Measurements from ENCODE around the gene ADAM10. TPM values are rescaled to one million over a fixed set of nuclear protein-coding genes. Genes with fewer than 3 reads are reported as not detected.

ADAM10 gene
- total and polyA plus RNA-seq, 11 donors = 8.4 to 128 (median 67.0) TPM

GRCh38 chr15:58702233-58702632, 47.3 kb downstream of the ADAM10 start:
- intact Hi-C loops (cut with DNase I) = no loop called here
- 93 to 97% (median 96%) methylated on average over 2 of the region's 2 CpGs for WGBS, 4 donors
- peaks cover 0 to 28% (median 6%) of the 10 kb centered on the region in 12 donors for H3K4me1 ChIP-seq
- H3K36me3 ChIP-seq = peaks cover 0 to 13% (median 4%) of the 10 kb centered on the region in 9 donors
- DNase-seq (no peak), ATAC-seq (no peak)
- TF ChIP-seq CTCF (IDR thresholded peaks at IDR 0.05) = no peak
- TF ChIP-seq POLR2A (IDR thresholded peaks at IDR 0.05) = no peak
- H3K27me3 ChIP-seq = no peaks in the 10 kb centered on the region
- no peak overlapping the region for H3K27ac ChIP-seq
- H3K9me3 ChIP-seq = peaks cover 0 to 25% (median 9%) of the 10 kb centered on the region in 12 donors
- no peak overlapping the region for H3K4me3 ChIP-seq

GRCh38 chr15:58701376-58701775, 48.1 kb downstream of the ADAM10 start:
- TF ChIP-seq POLR2A (IDR thresholded peaks at IDR 0.05) (no peak), CTCF (IDR thresholded peaks at IDR 0.05) (no peak)
- H3K27ac ChIP-seq = no peak overlapping the region
- H3K36me3 ChIP-seq = peaks cover 0 to 13% (median 4%) of the 10 kb centered on the region in 9 donors
- intact Hi-C loops (cut with DNase I) = no loop called here
- ATAC-seq (no peak), DNase-seq (no peak)
- no peaks in the 10 kb centered on the region for H3K27me3 ChIP-seq
- no peak overlapping the region for H3K4me3 ChIP-seq
- peaks cover 0 to 28% (median 6%) of the 10 kb centered on the region in 12 donors for H3K4me1 ChIP-seq
- WGBS, 4 donors = 79 to 88% (median 82%) methylated on average over 4 of the region's 4 CpGs
- H3K9me3 ChIP-seq = peaks cover 0 to 25% (median 9%) of the 10 kb centered on the region in 12 donors

GRCh38 chr15:58699769-58700168, 49.7 kb downstream of the ADAM10 start:
- no peak overlapping the region for H3K27ac ChIP-seq
- ATAC-seq (no peak), DNase-seq (no peak)
- intact Hi-C loops (cut with DNase I) = loop anchor here in 2 of 10 donors (5.0 to 10.0 kb wide), 3 partner anchors 33 to 48 kb away; partner anchors contain the start of gene ADAM10 (in 2 of the 2)
- peaks cover 0 to 33% (median 7%) of the 10 kb centered on the region in 12 donors for H3K4me1 ChIP-seq
- 93 to 97% (median 97%) methylated on average over 2 of the region's 2 CpGs for WGBS, 4 donors
- peaks cover 0 to 25% (median 9%) of the 10 kb centered on the region in 12 donors for H3K9me3 ChIP-seq
- H3K4me3 ChIP-seq = no peak overlapping the region
- no peaks in the 10 kb centered on the region for H3K27me3 ChIP-seq
- peaks cover 0 to 13% (median 0%) of the 10 kb centered on the region in 9 donors for H3K36me3 ChIP-seq
- TF ChIP-seq POLR2A (IDR thresholded peaks at IDR 0.05) = no peak
- TF ChIP-seq CTCF (IDR thresholded peaks at IDR 0.05) = no peak

- Histone ChIP-seq H3K4me3 (no peak overlapping the region), H3K4me1 (peaks cover 0 to 33% (median 14%) of the 10 kb centered on the region in 12 donors), H3K9me3 (peaks cover 0 to 25% (median 9%) of the 10 kb centered on the region in 12 donors), H3K36me3 (peaks cover 0 to 13% (median 0%) of the 10 kb centered on the region in 9 donors), H3K27ac (no peak overlapping the region), H3K27me3 (no peaks in the 10 kb centered on the region)
- DNase-seq = no peak
- intact Hi-C loops (cut with DNase I) = loop anchor here in 2 of 10 donors (5.0 to 10.0 kb wide), 3 partner anchors 33 to 48 kb away; partner anchors contain the start of gene ADAM10 (in 2 of the 2)
- TF ChIP-seq POLR2A (IDR thresholded peaks at IDR 0.05) (no peak), CTCF (IDR thresholded peaks at IDR 0.05) (no peak)
- WGBS, 4 donors = 94 to 100% (median 95%) methylated on average over 2 of the region's 2 CpGs
- ATAC-seq = no peak
These were observed 50.4 kb downstream of the ADAM10 start for GRCh38 chr15:58698887-58699641.
